Body of pancreas (tissue), 4 donors: ENCODE data around the gene MLXIP.

Experiments
- CTCF ChIP-seq, 7 experiments: fragments of 450-650 bp in 4 of 7; fragments of 200-600 bp in 3 of 7; sonication (generic) in 3 of 7; IDR thresholded peaks; one replicate each; pipeline ENCODE4 v1.5.1; 2016 to 2019; ENCODE audit warnings: antibody characterized with exemption in 7 of 7
- POLR2A ChIP-seq, 3 donors: fragments of 450-650 bp; IDR thresholded peaks; one replicate each; pipeline ENCODE4 v1.6.1; 2016; ENCODE audit warnings: antibody characterized with exemption in 3 of 3, mild to moderate bottlenecking in 2 of 3

GRCh38 chr12:122097584-122097926 is 19.0 kb downstream of the MLXIP start:
- TF ChIP-seq CTCF (IDR thresholded peaks at IDR 0.05) (no peak), POLR2A (IDR thresholded peaks at IDR 0.05) (peak in 1 of 3 donors; percentile 42)
